PFSK-1 (cell line): Measurements from ENCODE around the gene KCNQ1.

Experiments
- FOXP2 ChIP-seq: optimal IDR thresholded peaks from 2 replicates; pipeline ENCODE3; 2011; ENCODE audit warnings: borderline replicate concordance, control low read depth, inconsistent platforms; ENCODE audit not compliant: insufficient read depth; ENCODE audit errors: extremely low read length, extremely low read depth
- POLR2AphosphoS5 ChIP-seq: IDR thresholded peaks from 2 replicates; pipeline ENCODE4 v1.6.1; 2012; ENCODE audit warnings: low read depth, mild to moderate bottlenecking, control low read depth, low read length, moderate library complexity

DNA sequence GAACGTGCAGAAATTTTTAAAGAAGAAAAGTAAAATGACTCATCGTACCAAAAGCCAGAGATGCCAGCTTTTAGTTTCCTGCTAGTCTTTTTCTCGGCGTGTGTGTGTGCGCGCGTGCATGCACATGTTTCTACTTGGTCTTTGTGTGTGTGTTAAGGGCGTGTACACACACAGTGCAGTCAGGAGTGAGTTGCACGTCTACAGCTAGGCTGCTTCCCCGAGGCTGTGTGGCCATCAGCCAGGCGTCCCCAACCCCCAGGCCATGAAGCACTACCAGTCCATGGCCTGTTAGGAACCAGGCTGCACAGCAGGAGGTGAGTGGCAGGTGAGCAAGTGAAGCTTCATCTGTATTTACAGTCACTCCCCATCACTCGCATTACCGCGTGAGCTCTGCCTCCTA lies 36.4 kb downstream of the KCNQ1 start:
- no peak for TF ChIP-seq POLR2AphosphoS5
- no peak for TF ChIP-seq FOXP2
